Measurements from ENCODE around the gene REP15.

DNA sequence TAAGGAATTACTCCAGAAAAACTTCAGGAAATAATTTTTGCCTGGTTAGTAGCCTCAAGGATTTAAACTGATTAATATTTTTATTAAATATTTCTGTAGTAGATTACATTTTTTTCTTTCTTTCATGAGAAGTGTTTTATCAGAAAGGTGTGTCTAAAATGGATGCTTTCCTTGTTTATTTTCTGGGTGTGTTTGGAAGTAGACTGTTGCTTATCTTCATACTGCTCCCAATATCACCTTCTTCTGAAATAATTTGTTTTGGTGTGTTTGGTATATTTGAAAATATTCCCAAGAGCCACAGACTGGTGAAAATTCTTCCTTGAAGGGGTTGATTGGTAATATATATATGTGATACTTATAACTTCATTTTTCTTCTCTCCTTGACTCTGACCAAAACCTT, 10.1 kb upstream of the REP15 start:
- TF ChIP-seq PAX5 (IDR thresholded peaks at IDR 0.05; ENCODE audit: insufficient read depth, low read length, severe bottlenecking) (no peak), POLR2A (IDR thresholded peaks at IDR 0.05; ENCODE audit: low read depth, low read length) (no peak), TAF1 (IDR thresholded peaks at IDR 0.05; ENCODE audit: low read depth, low read length) (no peak), POLR2AphosphoS5 (IDR thresholded peaks at IDR 0.05; ENCODE audit: low read depth, low read length) (no peak), SPI1 (IDR thresholded peaks at IDR 0.05; ENCODE audit: low read depth, low read length) (no peak)

All from GM12891 (cell line).